Measurements from ENCODE around the gene SETBP1.

The SETBP1 gene

DNA sequence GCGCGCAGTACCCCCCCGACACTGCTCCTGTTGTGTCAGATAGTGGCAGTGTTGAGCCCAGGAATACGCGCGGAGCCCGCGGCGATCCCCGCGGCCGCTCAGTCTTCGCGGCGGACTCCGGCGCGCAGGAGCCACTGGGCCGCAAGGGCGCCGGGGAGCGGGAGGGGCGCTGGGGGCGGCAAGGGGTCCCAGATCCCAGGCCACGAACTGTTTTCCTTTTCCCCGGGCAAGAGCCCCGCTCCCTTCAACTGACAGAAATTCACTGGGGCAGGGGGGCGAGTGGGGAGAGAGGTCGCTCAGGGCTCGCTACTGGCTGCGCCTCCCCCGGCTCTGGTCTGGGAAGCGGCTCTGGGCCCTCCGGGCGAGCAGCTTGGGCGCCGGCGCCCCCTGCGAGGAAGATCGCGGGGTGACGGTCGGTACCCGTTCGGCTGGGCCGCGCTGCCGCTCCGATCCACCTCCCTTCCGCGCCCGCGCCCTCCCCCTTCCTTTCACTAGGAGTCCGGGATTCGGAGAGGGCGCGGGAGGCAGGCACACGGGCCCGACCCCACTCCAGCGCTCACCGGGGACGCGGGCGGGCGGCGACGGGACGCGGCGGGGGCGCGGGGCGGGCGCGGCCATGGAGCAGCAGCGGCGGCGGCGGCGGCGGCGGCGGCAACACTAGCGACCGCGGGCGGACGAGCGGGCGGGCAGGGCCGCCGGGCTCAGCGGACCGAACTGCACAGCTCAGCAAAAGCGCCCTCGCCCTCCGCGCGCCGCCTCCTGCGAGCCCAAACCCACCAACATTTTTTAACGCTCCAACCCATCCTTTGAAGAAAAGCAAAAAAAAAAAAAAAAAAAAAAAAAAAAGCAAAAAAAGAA is 1.4 kb upstream of the SETBP1 start:
- H2AFZ ChIP-seq (ENCODE audit: low read length, unreplicated experiment), result peak overlapping the region; percentile 70
- peak overlapping the region; percentile 75 for H3K4me3 ChIP-seq (ENCODE audit: low read depth, low read length)
- H3K79me2 ChIP-seq (ENCODE audit: control insufficient read depth, insufficient read depth, low read length, unreplicated experiment), result no peaks in the 10 kb centered on the region
- no peaks in the 10 kb centered on the region for H3K27me3 ChIP-seq (ENCODE audit: insufficient read depth, low read length)
- peak overlapping the region; percentile 58 for H3K27ac ChIP-seq (ENCODE audit: low read depth, low read length)
- peaks cover 20% of the 10 kb centered on the region for H3K4me1 ChIP-seq (ENCODE audit: control insufficient read depth, insufficient read depth, low read length, unreplicated experiment)
- no peaks in the 10 kb centered on the region for H3K36me3 ChIP-seq (ENCODE audit: insufficient read depth, low read length)

GRCh38 chr18:44679914-44680272 is 795 bp upstream of the SETBP1 start:
- Histone ChIP-seq H3K36me3 (ENCODE audit: insufficient read depth, low read length) (no peaks in the 10 kb centered on the region), H2AFZ (ENCODE audit: low read length, unreplicated experiment) (peak overlapping the region; percentile 77), H3K27ac (ENCODE audit: low read depth, low read length) (no peak overlapping the region), H3K79me2 (ENCODE audit: control insufficient read depth, insufficient read depth, low read length, unreplicated experiment) (no peaks in the 10 kb centered on the region), H3K4me1 (ENCODE audit: control insufficient read depth, insufficient read depth, low read length, unreplicated experiment) (peaks cover 20% of the 10 kb centered on the region), H3K4me3 (ENCODE audit: low read depth, low read length) (peak overlapping the region; percentile 75), H3K27me3 (ENCODE audit: insufficient read depth, low read length) (no peaks in the 10 kb centered on the region)

DNA sequence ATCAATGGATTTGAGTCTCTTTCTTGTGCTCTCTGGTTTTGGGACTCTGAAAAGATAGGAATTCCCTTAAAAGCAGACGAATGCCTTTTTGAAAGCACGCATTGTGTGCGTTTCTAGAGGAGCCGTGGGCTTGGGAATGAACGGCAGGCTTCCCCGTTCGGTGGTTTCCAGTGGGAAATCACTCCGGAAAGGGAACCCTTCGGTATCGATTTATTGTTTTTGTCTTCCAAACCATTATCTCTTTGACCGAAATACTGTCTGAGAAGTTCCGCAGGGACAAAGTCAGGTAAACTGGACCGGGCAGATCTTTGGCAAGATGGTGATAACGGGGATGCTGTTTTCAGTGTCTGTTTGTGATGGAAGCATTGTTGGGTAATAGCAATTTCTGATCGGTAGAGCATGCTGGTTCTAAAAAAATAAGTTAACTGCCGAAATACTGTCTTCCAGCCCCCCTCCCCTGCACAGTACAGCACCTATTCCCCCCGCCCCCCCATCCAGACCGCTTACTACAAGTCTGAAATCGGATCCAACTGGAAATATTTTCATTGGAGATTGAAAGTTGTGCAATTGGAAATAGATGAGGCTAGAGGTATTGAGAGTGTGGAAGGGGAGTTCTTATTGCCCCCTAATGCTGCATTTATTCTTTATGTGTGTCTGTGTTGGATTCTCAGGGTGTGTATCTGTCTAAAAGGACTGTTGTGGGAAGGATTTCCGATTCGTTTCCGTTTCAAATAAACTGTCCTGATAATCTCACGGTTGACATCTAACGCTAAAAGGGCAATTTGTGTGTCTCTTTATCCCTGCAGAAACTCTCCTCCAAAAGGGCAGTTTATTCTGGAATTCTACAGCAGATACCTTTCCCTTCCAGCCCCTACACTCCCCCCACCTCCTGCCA is 635 bp downstream of the SETBP1 start:
- Histone ChIP-seq H2AFZ (ENCODE audit: low read length, unreplicated experiment) (peak overlapping the region; percentile 9), H3K27ac (ENCODE audit: low read depth, low read length) (no peak overlapping the region), H3K27me3 (ENCODE audit: insufficient read depth, low read length) (no peaks in the 10 kb centered on the region), H3K4me3 (ENCODE audit: low read depth, low read length) (peak overlapping the region; percentile 75), H3K79me2 (ENCODE audit: control insufficient read depth, insufficient read depth, low read length, unreplicated experiment) (no peaks in the 10 kb centered on the region), H3K36me3 (ENCODE audit: insufficient read depth, low read length) (no peaks in the 10 kb centered on the region), H3K4me1 (ENCODE audit: control insufficient read depth, insufficient read depth, low read length, unreplicated experiment) (peaks cover 20% of the 10 kb centered on the region)

GRCh38 chr18:44682201-44682870 is 1.6 kb downstream of the SETBP1 start:
- Histone ChIP-seq H3K36me3 (ENCODE audit: insufficient read depth, low read length) (no peaks in the 10 kb centered on the region), H3K27ac (ENCODE audit: low read depth, low read length) (no peak overlapping the region), H3K79me2 (ENCODE audit: control insufficient read depth, insufficient read depth, low read length, unreplicated experiment) (no peaks in the 10 kb centered on the region), H3K4me3 (ENCODE audit: low read depth, low read length) (peak overlapping the region; percentile 75), H3K4me1 (ENCODE audit: control insufficient read depth, insufficient read depth, low read length, unreplicated experiment) (peaks cover 20% of the 10 kb centered on the region), H2AFZ (ENCODE audit: low read length, unreplicated experiment) (no peak overlapping the region), H3K27me3 (ENCODE audit: insufficient read depth, low read length) (no peaks in the 10 kb centered on the region)

DNA sequence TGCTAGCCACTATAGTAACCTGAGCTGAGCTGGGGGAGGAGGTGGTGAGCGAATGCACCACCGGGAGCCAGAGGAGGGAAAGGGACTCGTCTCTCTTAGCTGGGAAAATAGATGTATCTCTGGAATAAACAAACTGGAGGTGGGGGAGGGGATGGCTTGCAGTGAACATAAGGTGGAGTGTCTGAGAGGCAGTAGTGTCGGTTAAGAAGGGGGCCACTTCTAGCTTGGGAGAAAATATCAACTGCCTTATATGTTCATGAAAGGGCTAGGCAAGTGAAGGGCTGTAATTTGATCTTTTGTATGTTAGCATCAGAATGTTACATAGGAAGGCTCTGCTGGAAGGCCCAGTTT is 2.2 kb downstream of the SETBP1 start:
- H3K27me3 ChIP-seq (ENCODE audit: insufficient read depth, low read length), result no peaks in the 10 kb centered on the region
- H3K79me2 ChIP-seq (ENCODE audit: control insufficient read depth, insufficient read depth, low read length, unreplicated experiment), result no peaks in the 10 kb centered on the region
- peak overlapping the region; percentile 41; the same call in 1 of the 2 replicates for H3K4me3 ChIP-seq (ENCODE audit: low read depth, low read length)
- no peaks in the 10 kb centered on the region for H3K36me3 ChIP-seq (ENCODE audit: insufficient read depth, low read length)
- no peak overlapping the region for H3K27ac ChIP-seq (ENCODE audit: low read depth, low read length)
- peaks cover 20% of the 10 kb centered on the region for H3K4me1 ChIP-seq (ENCODE audit: control insufficient read depth, insufficient read depth, low read length, unreplicated experiment)
- no peak overlapping the region for H2AFZ ChIP-seq (ENCODE audit: low read length, unreplicated experiment)

DNA sequence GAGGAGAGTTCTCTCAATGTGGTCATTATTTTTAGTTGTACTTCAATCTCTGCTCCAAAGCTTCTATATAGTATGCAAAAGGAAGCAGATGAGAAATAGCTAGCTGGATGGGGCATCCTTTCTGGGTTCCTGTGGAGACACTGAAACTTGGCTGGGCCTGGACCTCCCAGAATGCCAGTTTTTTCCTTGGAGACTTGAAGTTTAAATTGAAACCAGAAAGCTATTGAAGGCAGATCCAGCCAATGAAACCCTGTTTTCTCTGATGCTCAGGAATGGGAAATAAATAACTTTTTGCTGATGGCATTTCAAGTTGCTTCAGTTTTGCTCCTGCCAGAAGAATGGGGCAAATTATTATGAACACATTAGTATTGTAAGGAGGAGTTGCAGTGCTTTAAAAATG is 2.9 kb downstream of the SETBP1 start:
- H3K79me2 ChIP-seq (ENCODE audit: control insufficient read depth, insufficient read depth, low read length, unreplicated experiment), result no peaks in the 10 kb centered on the region
- H3K4me1 ChIP-seq (ENCODE audit: control insufficient read depth, insufficient read depth, low read length, unreplicated experiment), result peaks cover 20% of the 10 kb centered on the region
- H3K27me3 ChIP-seq (ENCODE audit: insufficient read depth, low read length), result no peaks in the 10 kb centered on the region
- no peak overlapping the region for H3K4me3 ChIP-seq (ENCODE audit: low read depth, low read length)
- no peaks in the 10 kb centered on the region for H3K36me3 ChIP-seq (ENCODE audit: insufficient read depth, low read length)
- no peak overlapping the region for H2AFZ ChIP-seq (ENCODE audit: low read length, unreplicated experiment)
- no peak overlapping the region for H3K27ac ChIP-seq (ENCODE audit: low read depth, low read length)

GRCh38 chr18:44685296-44685695 is 4.6 kb downstream of the SETBP1 start:
- no peaks in the 10 kb centered on the region for H3K79me2 ChIP-seq (ENCODE audit: control insufficient read depth, insufficient read depth, low read length, unreplicated experiment)
- H3K27ac ChIP-seq (ENCODE audit: low read depth, low read length), result no peak overlapping the region
- H3K4me3 ChIP-seq (ENCODE audit: low read depth, low read length), result no peak overlapping the region
- H2AFZ ChIP-seq (ENCODE audit: low read length, unreplicated experiment), result no peak overlapping the region
- no peaks in the 10 kb centered on the region for H3K27me3 ChIP-seq (ENCODE audit: insufficient read depth, low read length)
- no peaks in the 10 kb centered on the region for H3K36me3 ChIP-seq (ENCODE audit: insufficient read depth, low read length)
- H3K4me1 ChIP-seq (ENCODE audit: control insufficient read depth, insufficient read depth, low read length, unreplicated experiment), result peaks cover 20% of the 10 kb centered on the region

- H3K4me3 ChIP-seq (ENCODE audit: low read depth, low read length), result no peak overlapping the region
- H3K36me3 ChIP-seq (ENCODE audit: insufficient read depth, low read length), result no peaks in the 10 kb centered on the region
- H3K4me1 ChIP-seq (ENCODE audit: control insufficient read depth, insufficient read depth, low read length, unreplicated experiment), result peaks cover 20% of the 10 kb centered on the region
- no peak overlapping the region for H3K27ac ChIP-seq (ENCODE audit: low read depth, low read length)
- no peaks in the 10 kb centered on the region for H3K79me2 ChIP-seq (ENCODE audit: control insufficient read depth, insufficient read depth, low read length, unreplicated experiment)
- H2AFZ ChIP-seq (ENCODE audit: low read length, unreplicated experiment), result no peak overlapping the region
- no peaks in the 10 kb centered on the region for H3K27me3 ChIP-seq (ENCODE audit: insufficient read depth, low read length)
Measured at GRCh38 chr18:44686156-44686555, 5.5 kb downstream of the SETBP1 start.

- peaks cover 11% of the 10 kb centered on the region for H3K4me1 ChIP-seq (ENCODE audit: control insufficient read depth, insufficient read depth, low read length, unreplicated experiment)
- H2AFZ ChIP-seq (ENCODE audit: low read length, unreplicated experiment), result no peak overlapping the region
- no peaks in the 10 kb centered on the region for H3K27me3 ChIP-seq (ENCODE audit: insufficient read depth, low read length)
- H3K36me3 ChIP-seq (ENCODE audit: insufficient read depth, low read length), result no peaks in the 10 kb centered on the region
- no peak overlapping the region for H3K27ac ChIP-seq (ENCODE audit: low read depth, low read length)
- H3K79me2 ChIP-seq (ENCODE audit: control insufficient read depth, insufficient read depth, low read length, unreplicated experiment), result no peaks in the 10 kb centered on the region
- H3K4me3 ChIP-seq (ENCODE audit: low read depth, low read length), result no peak overlapping the region
Measured at GRCh38 chr18:44687421-44687820, 6.7 kb downstream of the SETBP1 start.

- no peaks in the 10 kb centered on the region for H3K79me2 ChIP-seq (ENCODE audit: control insufficient read depth, insufficient read depth, low read length, unreplicated experiment)
- peaks cover 4% of the 10 kb centered on the region for H3K4me1 ChIP-seq (ENCODE audit: control insufficient read depth, insufficient read depth, low read length, unreplicated experiment)
- no peak overlapping the region for H3K27ac ChIP-seq (ENCODE audit: low read depth, low read length)
- no peaks in the 10 kb centered on the region for H3K27me3 ChIP-seq (ENCODE audit: insufficient read depth, low read length)
- no peaks in the 10 kb centered on the region for H3K36me3 ChIP-seq (ENCODE audit: insufficient read depth, low read length)
- H2AFZ ChIP-seq (ENCODE audit: low read length, unreplicated experiment), result no peak overlapping the region
- no peak overlapping the region for H3K4me3 ChIP-seq (ENCODE audit: low read depth, low read length)
Measured at GRCh38 chr18:44689736-44690135, 9.0 kb downstream of the SETBP1 start.

All from ACC112 (cell line).